ENCODE results near the gene ANHX. TPM values are rescaled to one million over a fixed set of nuclear protein-coding genes. Genes with fewer than 3 reads are reported as not detected.

The ANHX gene
- total and polyA plus RNA-seq, 4 donors = not detected

DNA sequence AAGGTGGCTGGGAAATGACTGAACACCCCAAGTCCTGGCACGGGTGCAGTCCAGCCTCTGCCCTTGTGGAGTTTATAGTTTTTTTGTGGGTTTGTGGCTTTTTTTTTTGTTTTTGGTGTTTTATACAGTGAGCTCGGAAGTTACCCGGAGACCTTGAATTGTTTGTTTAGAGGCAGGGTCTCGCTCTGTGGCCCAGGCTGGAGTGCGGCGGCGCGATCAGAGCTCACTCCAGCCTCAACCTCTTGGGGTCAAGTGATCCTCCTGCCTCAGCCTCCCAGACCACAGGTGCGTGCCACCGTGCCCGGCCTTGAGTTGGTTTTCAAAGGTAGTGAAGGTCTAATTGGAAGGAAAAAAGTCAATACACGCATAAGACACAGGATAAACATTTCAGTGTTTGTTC is 879 bp upstream of the ANHX start:
- H3K27ac ChIP-seq (ENCODE audit: low read depth in 1 of 2, low read length in 2 of 2) = no peak overlapping the region
- H3K4me1 ChIP-seq (ENCODE audit: control insufficient read depth in 4 of 4, insufficient read depth in 4 of 4, low read length in 3 of 4) = no peaks in the 10 kb centered on the region
- DNase-seq (ENCODE audit: low spot score) = no peak
- peaks cover 12 to 34% (median 19%) of the 10 kb centered on the region in 4 donors for H3K9me3 ChIP-seq (ENCODE audit: control insufficient read depth in 4 of 4, low read length in 3 of 4)
- no peaks in the 10 kb centered on the region for H3K36me3 ChIP-seq (ENCODE audit: control insufficient read depth in 4 of 4, insufficient read depth in 3 of 4, low read depth in 1 of 4, low read length in 3 of 4)
- H3K9ac ChIP-seq (ENCODE audit: low read depth in 1 of 2, low read length in 2 of 2) = no peak overlapping the region
- WGBS = 87% methylated on average over 12 of the region's 12 CpGs
- H3K4me3 ChIP-seq (ENCODE audit: low read depth in 1 of 3, low read length in 3 of 3) = no peak overlapping the region
- TF ChIP-seq HNF4G (IDR thresholded peaks at IDR 0.05) = no peak
- no peak for TF ChIP-seq YY1 (IDR thresholded peaks at IDR 0.05)
- TF ChIP-seq, protein P1, sequence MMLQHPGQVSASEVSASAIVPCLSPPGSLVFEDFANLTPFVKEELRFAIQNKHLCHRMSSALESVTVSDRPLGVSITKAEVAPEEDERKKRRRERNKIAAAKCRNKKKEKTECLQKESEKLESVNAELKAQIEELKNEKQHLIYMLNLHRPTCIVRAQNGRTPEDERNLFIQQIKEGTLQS (IDR thresholded peaks at IDR 0.05) = no peak
- no peak for TF ChIP-seq JUND (IDR thresholded peaks at IDR 0.05)
- no peak for TF ChIP-seq FOXA1 (IDR thresholded peaks at IDR 0.05)
- no peak for TF ChIP-seq NR2F2 (IDR thresholded peaks at IDR 0.05)
- no peak for TF ChIP-seq FOXA2 (IDR thresholded peaks at IDR 0.05)
- TF ChIP-seq, protein P2, sequence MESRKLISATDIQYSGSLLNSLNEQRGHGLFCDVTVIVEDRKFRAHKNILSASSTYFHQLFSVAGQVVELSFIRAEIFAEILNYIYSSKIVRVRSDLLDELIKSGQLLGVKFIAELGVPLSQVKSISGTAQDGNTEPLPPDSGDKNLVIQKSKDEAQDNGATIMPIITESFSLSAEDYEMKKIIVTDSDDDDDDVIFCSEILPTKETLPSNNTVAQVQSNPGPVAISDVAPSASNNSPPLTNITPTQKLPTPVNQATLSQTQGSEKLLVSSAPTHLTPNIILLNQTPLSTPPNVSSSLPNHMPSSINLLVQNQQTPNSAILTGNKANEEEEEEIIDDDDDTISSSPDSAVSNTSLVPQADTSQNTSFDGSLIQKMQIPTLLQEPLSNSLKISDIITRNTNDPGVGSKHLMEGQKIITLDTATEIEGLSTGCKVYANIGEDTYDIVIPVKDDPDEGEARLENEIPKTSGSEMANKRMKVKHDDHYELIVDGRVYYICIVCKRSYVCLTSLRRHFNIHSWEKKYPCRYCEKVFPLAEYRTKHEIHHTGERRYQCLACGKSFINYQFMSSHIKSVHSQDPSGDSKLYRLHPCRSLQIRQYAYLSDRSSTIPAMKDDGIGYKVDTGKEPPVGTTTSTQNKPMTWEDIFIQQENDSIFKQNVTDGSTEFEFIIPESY (IDR thresholded peaks at IDR 0.05) = no peak
- TF ChIP-seq RAD21 (IDR thresholded peaks at IDR 0.05) = no peak
- no peaks in the 10 kb centered on the region for H3K27me3 ChIP-seq (ENCODE audit: control insufficient read depth in 4 of 4, insufficient read depth in 4 of 4, low read length in 3 of 4)

DNA sequence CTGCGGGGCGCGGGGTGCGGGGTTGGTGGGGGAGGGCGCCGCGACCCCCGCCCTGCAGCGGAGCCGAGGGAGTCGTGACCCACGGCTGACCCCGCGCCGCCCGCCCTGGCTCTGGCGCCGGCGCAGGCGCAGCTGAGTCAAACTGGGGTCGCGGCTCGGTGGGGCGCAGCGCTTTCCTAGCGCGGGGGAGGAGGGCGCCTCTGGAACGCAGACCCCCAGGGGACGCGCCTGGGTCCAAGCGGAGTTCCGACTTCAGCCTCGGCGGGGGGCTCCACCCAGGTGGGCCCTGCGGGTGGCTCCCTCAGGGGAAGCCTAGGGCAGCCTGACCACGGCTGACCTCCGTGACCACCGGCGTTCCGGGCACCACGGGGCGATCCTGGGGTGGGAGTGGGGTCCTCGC is 467 bp upstream of the ANHX start:
- 41% methylated on average over 44 of the region's 44 CpGs for WGBS
- H3K9me3 ChIP-seq (ENCODE audit: control insufficient read depth in 4 of 4, low read length in 3 of 4) = peaks cover 13 to 36% (median 19%) of the 10 kb centered on the region in 4 donors
- H3K36me3 ChIP-seq (ENCODE audit: control insufficient read depth in 4 of 4, insufficient read depth in 3 of 4, low read depth in 1 of 4, low read length in 3 of 4) = no peaks in the 10 kb centered on the region
- DNase-seq (ENCODE audit: low spot score) = no peak
- H3K4me3 ChIP-seq (ENCODE audit: low read depth in 1 of 3, low read length in 3 of 3) = no peak overlapping the region
- H3K27me3 ChIP-seq (ENCODE audit: control insufficient read depth in 4 of 4, insufficient read depth in 4 of 4, low read length in 3 of 4) = no peaks in the 10 kb centered on the region
- H3K27ac ChIP-seq (ENCODE audit: low read depth in 1 of 2, low read length in 2 of 2) = no peak overlapping the region
- H3K9ac ChIP-seq (ENCODE audit: low read depth in 1 of 2, low read length in 2 of 2) = no peak overlapping the region
- no peaks in the 10 kb centered on the region for H3K4me1 ChIP-seq (ENCODE audit: control insufficient read depth in 4 of 4, insufficient read depth in 4 of 4, low read length in 3 of 4)
- TF ChIP-seq, protein P3, sequence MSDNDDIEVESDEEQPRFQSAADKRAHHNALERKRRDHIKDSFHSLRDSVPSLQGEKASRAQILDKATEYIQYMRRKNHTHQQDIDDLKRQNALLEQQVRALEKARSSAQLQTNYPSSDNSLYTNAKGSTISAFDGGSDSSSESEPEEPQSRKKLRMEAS (IDR thresholded peaks at IDR 0.05) = no peak
- TF ChIP-seq TAF1 (conservative IDR thresholded peaks at IDR 0.05) = no peak
- TF ChIP-seq RAD21 (IDR thresholded peaks at IDR 0.05) = no peak
- TF ChIP-seq, protein P2 (IDR thresholded peaks at IDR 0.05) = no peak
- no peak for TF ChIP-seq RXRA (IDR thresholded peaks at IDR 0.05)
- no peak for TF ChIP-seq GABPA (IDR thresholded peaks at IDR 0.05 in 1 of 2, conservative IDR thresholded peaks at IDR 0.05 in 1 of 2)
- no peak for TF ChIP-seq YY1 (IDR thresholded peaks at IDR 0.05)
- no peak for TF ChIP-seq JUND (IDR thresholded peaks at IDR 0.05)
- TF ChIP-seq, protein P4, sequence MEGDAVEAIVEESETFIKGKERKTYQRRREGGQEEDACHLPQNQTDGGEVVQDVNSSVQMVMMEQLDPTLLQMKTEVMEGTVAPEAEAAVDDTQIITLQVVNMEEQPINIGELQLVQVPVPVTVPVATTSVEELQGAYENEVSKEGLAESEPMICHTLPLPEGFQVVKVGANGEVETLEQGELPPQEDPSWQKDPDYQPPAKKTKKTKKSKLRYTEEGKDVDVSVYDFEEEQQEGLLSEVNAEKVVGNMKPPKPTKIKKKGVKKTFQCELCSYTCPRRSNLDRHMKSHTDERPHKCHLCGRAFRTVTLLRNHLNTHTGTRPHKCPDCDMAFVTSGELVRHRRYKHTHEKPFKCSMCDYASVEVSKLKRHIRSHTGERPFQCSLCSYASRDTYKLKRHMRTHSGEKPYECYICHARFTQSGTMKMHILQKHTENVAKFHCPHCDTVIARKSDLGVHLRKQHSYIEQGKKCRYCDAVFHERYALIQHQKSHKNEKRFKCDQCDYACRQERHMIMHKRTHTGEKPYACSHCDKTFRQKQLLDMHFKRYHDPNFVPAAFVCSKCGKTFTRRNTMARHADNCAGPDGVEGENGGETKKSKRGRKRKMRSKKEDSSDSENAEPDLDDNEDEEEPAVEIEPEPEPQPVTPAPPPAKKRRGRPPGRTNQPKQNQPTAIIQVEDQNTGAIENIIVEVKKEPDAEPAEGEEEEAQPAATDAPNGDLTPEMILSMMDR (IDR thresholded peaks at IDR 0.05; ENCODE audit: low read depth, low read length, missing input control) = no peak
- TF ChIP-seq FOXA1 (IDR thresholded peaks at IDR 0.05) = no peak
- no peak for TF ChIP-seq NR2F2 (IDR thresholded peaks at IDR 0.05)
- TF ChIP-seq, protein P5, sequence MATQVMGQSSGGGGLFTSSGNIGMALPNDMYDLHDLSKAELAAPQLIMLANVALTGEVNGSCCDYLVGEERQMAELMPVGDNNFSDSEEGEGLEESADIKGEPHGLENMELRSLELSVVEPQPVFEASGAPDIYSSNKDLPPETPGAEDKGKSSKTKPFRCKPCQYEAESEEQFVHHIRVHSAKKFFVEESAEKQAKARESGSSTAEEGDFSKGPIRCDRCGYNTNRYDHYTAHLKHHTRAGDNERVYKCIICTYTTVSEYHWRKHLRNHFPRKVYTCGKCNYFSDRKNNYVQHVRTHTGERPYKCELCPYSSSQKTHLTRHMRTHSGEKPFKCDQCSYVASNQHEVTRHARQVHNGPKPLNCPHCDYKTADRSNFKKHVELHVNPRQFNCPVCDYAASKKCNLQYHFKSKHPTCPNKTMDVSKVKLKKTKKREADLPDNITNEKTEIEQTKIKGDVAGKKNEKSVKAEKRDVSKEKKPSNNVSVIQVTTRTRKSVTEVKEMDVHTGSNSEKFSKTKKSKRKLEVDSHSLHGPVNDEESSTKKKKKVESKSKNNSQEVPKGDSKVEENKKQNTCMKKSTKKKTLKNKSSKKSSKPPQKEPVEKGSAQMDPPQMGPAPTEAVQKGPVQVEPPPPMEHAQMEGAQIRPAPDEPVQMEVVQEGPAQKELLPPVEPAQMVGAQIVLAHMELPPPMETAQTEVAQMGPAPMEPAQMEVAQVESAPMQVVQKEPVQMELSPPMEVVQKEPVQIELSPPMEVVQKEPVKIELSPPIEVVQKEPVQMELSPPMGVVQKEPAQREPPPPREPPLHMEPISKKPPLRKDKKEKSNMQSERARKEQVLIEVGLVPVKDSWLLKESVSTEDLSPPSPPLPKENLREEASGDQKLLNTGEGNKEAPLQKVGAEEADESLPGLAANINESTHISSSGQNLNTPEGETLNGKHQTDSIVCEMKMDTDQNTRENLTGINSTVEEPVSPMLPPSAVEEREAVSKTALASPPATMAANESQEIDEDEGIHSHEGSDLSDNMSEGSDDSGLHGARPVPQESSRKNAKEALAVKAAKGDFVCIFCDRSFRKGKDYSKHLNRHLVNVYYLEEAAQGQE (IDR thresholded peaks at IDR 0.05) = no peak
- no peak for TF ChIP-seq HNF4G (IDR thresholded peaks at IDR 0.05)
- TF ChIP-seq, protein P1 (IDR thresholded peaks at IDR 0.05) = no peak
- no peak for TF ChIP-seq SP1 (IDR thresholded peaks at IDR 0.05)
- TF ChIP-seq FOXA2 (IDR thresholded peaks at IDR 0.05) = no peak
- TF ChIP-seq EGR1 (IDR thresholded peaks at IDR 0.05; ENCODE audit: low read depth in 2 of 2) = no peak
- no peak for TF ChIP-seq HNF4A (conservative IDR thresholded peaks at IDR 0.05)

Data from liver (tissue), 9 donors.